Activated T-helper 1 cell treated with anti-CD3 and anti-CD28 coated beads, Interleukin-2, amount 50 U/mL, for 16 hours (primary cell): ENCODE measurements around the gene KIAA0825.

Experiments
- DNase-seq, 2 donors: peaks; one replicate each; pipeline ENCODE4 v3.0.0-alpha.2; 2020; ENCODE audit warnings: low read depth in 1 of 2, low spot score in 1 of 2

KIAA0825 gene

GRCh38 chr5:94508461-94509148 lies 109.8 kb downstream of the KIAA0825 start:
- DNase-seq, result no peak

DNA sequence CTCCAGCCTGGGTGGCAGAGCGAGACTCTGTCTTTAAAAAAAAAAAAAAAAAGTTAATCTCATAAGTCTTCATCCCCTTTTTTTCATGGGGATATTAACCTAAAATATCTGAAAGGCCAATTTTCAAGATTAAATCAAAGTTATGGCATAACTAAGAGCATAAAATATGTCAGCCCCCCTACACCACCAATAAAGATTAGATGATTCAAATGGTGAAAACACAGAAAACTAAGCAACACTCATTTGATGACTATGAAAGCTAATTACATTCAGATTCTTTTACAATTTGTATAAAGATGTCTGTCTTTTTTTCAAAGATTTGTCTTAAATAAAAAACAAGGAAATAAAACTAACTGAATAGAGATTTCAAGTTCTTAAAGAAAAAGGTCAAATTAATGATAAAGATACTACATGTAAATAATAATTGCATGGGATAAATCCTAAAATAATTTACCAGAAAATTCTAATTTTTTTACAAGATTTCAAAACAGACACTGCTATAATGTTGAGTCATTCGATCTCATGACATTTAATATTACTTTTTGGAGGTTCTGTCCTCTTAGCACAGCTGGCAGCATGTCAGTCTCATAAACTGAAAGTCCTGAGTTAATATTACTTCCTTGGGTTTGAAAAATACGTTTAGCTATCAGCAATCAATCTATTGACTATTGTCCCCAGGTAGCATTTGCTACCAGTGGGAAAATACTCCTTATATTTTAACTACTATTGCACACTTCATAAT lies 112.9 kb downstream of the KIAA0825 start:
- no peak for DNase-seq

GRCh38 chr5:94503677-94504076 lies 114.7 kb downstream of the KIAA0825 start:
- DNase-seq, result no peak

DNA sequence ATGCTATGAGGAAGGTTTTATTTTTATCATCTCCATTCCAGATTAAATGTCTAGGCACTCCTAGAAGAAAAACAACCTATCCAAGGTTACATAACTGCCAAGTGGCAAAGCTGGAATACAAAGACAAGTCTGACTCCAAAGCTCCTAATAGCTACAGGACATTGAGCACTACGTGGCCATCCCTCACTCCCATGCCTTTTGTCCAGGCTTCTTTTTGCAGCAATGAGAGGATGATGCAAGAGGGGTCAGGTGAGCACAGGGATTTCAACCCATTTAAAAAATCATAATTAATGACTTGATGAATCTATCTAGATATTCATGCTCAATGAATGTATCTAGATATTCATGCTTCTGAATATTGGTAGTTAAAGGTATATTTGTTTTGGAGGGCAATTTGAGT lies 117.0 kb downstream of the KIAA0825 start:
- DNase-seq, result no peak

DNA sequence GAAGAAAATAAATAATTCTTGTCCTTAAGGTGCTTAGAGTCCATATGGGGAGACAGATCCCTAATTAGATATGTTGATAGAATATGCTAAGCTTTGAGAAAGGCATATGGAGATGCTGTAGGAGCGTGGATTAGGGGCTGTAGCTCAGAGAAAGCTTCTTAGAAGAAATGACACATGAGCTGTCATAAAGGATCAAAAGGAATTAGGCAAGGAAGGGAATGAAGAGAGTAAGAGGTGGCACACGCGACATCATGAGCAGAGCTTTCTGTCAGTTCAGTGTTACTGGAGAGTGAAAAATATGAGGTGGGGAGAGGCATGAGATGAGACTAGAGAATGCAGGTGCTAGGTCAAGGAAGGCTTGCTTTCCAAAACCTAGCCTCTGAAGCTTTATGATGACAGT lies 118.6 kb downstream of the KIAA0825 start:
- DNase-seq, result no peak

DNA sequence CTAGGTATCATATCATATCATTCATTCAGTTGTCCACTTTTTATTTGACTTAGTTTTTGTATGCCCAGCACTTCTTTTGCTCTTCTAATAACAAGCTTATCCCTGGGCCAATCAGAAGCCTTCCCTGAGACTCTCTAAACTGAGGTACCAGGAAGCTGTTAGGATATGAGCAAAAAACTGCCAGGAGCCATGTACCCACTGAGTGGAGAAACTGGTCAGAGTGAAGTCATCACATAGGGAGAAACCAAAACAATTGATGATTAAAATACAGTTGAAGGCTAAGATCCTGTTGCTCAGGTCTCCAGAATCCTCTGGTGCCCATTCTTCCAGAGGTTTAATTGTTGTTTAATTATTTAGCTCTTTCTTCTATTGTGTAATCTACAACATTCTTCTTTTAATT lies 120.2 kb downstream of the KIAA0825 start:
- DNase-seq, result no peak

- no peak for DNase-seq
Measured at GRCh38 chr5:94485067-94485466, 133.3 kb downstream of the KIAA0825 start.

- no peak for DNase-seq
Measured at GRCh38 chr5:94481059-94481458, 137.3 kb downstream of the KIAA0825 start.

GRCh38 chr5:94480486-94480885 lies 137.9 kb downstream of the KIAA0825 start:
- no peak for DNase-seq

DNA sequence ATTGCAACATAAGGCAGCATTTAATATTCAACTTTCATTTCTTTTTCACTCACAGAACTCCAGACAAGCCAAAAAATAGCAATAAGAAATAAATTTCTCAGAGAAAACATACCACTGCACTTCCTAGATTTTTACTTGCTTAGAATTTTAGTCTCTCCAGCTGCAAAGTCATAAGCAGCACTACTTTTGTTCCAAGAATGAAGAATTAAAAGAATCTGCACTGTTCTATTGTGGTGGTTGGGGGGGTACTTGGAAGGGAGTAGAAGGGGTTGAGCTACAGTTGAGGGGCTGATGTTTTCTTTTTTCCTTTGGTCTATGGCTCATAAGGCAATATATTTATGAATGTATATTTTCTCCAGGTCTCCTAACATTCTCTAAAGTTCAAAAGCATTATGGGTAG lies 144.5 kb downstream of the KIAA0825 start:
- DNase-seq, result no peak

GRCh38 chr5:94471521-94471920 lies 146.9 kb downstream of the KIAA0825 start:
- no peak for DNase-seq

- no peak for DNase-seq
Measured at GRCh38 chr5:94470802-94471201, 147.6 kb downstream of the KIAA0825 start.

DNA sequence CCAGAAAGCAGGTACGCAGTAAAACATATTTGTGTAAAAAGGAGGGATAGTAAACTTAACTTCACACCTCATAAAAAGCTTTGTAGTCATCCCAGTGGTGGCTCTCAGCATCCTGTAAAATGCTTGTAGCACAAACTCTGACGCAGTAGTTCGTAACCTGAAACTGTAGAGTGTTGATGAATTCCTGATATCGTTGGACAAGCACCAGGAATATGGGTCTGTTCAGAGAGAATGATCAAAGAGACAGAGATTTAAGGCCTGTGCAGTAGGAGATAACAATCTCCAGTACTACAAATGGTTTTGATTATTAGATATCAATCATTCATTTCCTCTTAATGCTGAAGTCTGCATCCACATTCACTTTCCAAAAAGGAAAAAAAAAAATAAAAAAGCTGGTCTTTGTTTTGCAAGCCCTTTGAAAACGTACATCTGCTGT lies 148.5 kb downstream of the KIAA0825 start:
- DNase-seq, result no peak

DNA sequence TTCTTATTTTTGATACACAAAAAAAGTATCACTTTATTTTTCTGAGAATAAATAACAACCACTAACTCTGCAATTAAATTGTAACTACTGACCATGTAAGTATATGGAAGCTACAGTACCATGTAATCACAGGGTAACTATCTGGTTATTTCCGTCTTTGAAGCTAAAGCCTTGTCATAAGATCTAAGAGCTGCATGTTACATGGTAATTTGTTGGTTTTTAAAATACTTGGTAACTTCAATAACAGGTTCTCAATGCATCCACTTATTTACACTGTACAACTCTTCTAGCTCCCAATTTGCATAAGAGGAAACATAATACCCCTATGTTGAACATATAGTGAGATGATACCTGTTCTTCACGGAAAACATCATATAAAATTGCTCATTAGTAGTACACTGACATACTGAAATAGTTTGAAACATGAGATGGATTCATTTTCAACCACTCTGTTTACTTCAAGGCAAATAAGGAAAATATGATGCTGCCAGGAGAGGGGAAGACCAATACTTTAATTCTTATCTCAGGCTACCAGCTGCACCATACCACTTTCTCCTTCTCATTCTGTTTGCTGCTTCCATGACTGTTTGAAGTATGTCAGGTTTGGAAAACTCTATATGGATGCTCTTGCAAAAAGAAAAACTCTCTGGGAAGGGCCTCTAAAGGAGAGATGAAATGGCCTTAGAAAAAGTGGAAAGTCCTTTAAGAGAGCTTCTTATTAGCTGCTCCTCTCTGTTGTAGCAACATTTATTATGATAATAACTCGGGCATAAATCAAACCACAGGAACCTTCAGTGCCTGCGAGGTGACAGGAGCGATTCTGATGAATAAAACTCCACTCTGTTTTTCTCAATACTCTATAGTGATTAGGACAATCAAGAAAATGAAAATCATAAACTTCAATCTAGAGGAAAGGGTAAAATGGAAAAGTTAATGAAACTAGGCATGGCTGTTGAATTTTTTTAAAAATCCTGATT lies 150.2 kb downstream of the KIAA0825 start:
- DNase-seq, result no peak

DNA sequence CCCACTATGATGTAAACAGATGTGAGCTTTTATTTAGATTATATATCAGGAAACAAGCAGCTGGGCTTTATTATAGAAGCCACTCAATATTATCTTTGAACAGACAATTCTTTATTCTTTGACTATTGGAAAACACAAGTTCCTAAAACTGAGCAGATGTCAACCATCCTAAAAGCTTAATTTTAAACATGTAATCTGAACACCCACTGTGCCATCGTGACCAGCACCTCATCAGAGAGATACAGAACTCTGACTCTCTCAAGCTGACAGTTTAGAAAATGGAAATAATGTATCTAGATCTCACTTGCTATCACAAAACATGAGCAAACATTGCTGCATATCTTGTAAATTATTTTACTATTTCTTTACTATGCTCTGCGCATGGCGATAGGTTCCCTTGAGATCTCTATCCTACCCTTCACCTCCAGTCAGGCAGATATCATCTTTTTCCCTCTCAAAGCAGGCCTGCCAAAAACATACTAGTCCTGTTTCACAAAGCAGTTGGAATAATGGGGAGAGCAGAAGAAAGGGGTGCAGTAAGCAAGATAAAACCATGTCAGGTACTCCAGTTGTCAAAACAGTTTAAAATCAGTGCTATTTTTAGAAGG lies 151.0 kb downstream of the KIAA0825 start:
- DNase-seq, result no peak

DNA sequence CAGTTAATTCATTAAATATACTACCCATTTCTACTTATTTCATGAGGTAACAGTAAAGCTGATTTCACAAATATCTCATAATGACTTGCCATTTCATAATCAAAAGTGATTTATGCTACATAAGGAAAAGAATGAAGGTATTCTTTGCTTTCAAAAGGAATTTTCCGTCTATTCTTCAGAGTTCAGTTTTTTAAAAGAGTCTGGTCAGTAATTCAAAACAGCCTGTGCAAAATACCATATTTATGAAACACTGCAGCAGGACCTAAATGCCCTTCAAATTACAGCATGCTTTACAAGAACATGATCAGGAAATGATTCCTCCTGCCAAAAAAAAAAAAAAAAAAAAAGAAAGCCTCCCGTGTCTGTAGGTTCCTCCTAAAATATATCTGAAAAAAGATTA lies 154.7 kb downstream of the KIAA0825 start:
- no peak for DNase-seq

- no peak for DNase-seq
Measured at GRCh38 chr5:94461131-94461530, 157.3 kb downstream of the KIAA0825 start.

DNA sequence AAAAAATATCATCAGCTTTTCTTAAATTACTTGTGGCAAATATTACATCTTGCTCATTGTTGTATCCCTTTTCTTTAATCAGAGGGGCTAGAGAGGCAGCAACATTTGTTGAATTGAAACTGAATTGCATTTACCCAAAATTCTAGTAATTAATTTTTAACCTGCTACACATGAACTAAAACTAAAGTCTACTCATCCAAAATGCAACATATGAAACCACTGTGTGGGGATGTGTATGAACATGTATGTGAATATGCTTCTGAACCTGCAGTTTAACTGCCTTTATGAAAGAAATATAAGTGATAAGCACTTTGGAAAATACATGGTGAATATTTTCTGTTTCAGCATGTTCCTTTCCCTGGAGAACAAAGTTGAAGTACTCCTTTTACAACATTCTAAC lies 158.5 kb downstream of the KIAA0825 start:
- DNase-seq, result no peak

- DNase-seq, result no peak
Measured at GRCh38 chr5:94457788-94458187, 160.6 kb downstream of the KIAA0825 start.

DNA sequence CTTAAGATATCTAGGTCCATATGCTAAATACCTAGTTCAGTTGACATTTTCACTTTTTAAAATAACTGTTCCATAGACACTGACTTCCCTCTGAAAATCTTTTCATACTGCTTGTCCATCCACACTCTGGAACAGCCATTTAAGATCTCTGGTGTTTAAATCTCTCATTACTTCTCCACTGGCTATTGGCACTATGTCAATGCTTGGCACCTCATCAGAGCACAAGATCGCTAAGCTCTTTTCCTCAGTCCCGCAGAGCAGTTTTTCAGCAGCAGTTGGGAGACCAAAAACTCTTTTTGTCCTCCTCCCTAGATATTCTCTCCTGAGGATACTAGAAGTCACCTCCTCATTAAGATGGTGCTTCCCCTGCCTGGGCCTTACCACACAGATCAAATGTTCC lies 172.7 kb downstream of the KIAA0825 start:
- DNase-seq, result no peak

DNA sequence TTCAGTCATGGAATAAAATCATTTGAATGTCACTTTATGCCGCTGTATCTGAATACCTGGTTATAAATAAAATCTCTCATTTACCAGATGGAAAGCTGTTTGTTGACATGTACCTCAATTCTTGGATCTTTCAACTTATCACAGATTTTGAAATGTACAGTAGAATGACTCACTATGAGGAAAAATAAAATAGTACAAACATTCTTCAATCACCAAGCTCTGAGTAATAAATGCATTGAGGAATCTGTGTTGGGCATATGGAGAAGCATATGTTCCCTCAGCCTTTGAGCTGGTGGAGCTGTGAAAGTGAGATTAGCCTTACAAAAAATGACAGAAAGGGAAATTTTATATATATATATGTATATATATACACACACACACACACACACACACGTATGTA lies 175.4 kb downstream of the KIAA0825 start:
- DNase-seq, result no peak
